Transverse colon (tissue), 4 donors: ENCODE measurements around the gene CD177.

Source experiments
- CTCF ChIP-seq, 5 experiments: fragments of 200-600 bp in 3 of 5; fragments of 450-650 bp in 2 of 5; sonication (generic) in 3 of 5; IDR thresholded peaks; 1 replicate in 2 of 5; 2 replicates in 3 of 5; pipeline ENCODE4 v1.5.1; 2016 to 2017; ENCODE audit warnings: antibody characterized with exemption in 5 of 5, inconsistent platforms in 3 of 5, mild to moderate bottlenecking in 2 of 5, moderate library complexity in 1 of 5
- POLR2A ChIP-seq: fragments of 450-650 bp; IDR thresholded peaks from one replicate; pipeline ENCODE4 v1.6.1; 2016; ENCODE audit warnings: antibody characterized with exemption, mild to moderate bottlenecking, moderate library complexity
- POLR2AphosphoS5 ChIP-seq, 3 donors: sonication (generic); formaldehyde crosslinking; IDR thresholded peaks; one replicate each; pipeline ENCODE4 v1.6.1; 2016; ENCODE audit warnings: antibody characterized with exemption in 3 of 3

- TF ChIP-seq CTCF (IDR thresholded peaks at IDR 0.05) (no peak), POLR2A (no peak), POLR2AphosphoS5 (IDR thresholded peaks at IDR 0.05) (no peak)
Observed at GRCh38 chr19:43330726-43331434, 22.6 kb upstream of the CD177 start.
